UCSD-AML1 (cell line): Measurements from ENCODE around the gene PTPRN2.
"Not testable (repeated sequence)": the region's sequence is repeated elsewhere in the genome, so short reads cannot be mapped to it uniquely, and the experiment has no call there.

ENCODE experiments used
- DNase-seq: peaks from one replicate; lab custom pipeline; 2025; ENCODE audit not compliant: unreplicated experiment; lab: John Stamatoyannopoulos, UW

PTPRN2 gene

DNA sequence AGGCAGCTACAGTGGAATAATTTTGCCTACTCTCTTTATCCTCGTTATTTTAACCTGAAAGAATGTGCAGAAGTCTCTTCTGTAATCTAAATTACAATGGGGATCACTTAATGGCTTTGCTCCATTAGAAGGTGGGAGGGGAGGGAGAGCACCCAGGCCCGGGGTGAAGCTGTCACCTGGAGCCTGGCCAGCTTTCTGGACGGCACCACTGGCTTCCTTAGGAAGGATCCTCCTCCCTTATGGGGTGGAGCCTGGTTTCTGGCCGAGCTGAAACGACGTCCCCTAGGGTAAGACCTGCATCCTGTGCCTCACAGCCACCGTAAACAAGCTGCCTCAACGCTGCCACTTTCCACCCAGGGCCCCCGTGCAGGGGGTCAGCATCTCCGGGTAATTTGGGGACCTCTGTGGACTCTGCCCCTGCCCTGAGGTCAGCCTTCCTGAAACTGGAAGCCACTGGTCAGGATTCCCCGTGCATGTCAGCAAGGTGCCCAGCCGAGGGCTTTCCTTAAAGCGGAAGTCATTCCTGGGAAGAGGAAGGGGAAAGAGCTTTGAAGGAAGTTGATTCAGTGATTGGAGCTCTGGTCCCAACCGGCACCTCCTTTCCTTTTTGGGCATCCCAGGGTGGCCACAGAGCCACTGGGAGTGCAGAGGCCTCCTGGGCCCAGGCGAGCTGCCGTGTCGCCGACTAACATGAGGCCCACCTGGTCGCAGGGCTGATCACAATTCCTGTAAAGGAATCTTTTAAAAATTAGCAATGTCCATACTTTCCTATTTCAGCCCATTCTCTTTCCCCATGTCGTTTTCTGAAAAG, 681.8 kb downstream of the PTPRN2 start:
- no peak for DNase-seq

DNA sequence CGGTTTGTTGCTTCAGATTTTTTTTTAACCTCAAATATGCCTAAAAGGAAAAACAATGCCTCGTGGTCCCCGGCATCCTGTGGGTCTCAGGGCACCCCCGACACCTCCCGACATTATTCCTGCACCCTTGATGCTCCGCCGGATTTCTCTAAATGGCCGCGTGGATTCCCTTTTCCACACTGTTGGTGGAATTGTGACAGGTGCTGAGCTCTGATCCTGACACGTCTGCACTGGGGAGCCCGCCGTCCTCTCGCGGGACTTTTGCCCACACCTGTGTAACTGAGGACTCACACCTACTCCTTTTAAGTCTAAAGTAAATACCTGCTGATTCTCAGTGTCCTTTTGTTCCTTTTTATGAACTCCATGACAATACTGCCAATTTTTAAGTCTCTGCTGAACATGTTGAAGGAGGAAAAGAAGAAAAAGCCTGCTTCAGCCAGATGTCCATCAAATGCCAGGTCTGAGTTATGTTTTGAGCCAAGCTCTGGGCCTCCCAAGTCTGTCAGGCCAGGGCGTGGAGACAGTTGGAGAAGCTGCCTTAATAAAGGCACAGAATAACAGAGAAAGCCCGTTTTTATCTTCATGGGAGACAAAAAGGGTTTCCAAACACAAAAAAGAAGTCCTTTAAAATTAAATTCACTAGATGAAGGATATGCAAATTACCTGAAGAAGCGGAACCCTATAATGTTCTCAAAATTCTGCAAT, 682.6 kb downstream of the PTPRN2 start:
- no peak for DNase-seq

DNA sequence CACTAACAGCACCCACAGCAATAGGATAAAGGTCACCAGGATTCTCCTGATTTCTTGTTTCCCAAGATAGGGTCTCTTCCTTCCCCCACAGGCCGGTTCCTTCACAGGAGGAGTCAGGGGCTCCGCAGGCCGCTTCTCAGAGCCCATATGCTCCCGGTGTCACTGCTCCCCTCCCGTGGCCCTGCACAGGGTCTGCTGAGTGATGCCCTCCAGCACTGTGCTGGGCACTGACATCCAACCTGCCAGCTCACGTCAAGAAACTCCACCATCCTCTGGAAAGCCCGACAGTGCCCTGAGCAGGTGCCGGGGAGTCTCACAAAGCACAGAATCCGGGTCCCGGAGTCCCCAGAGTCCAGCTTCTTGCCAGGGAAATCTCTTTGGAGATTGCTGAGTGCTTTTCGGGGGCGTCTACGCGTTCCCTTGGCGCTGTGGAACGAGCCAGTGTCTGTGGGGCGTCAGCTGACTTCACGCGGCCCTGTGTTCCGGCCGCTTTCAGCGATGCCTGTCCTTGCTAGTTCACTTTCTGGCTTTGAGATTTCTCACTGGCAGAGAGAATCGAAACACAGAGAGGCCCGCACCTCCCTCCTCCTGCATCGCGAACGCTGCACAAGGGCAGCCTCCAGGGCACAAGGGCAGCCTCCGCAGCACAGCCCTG, 683.3 kb downstream of the PTPRN2 start:
- no peak for DNase-seq

DNA sequence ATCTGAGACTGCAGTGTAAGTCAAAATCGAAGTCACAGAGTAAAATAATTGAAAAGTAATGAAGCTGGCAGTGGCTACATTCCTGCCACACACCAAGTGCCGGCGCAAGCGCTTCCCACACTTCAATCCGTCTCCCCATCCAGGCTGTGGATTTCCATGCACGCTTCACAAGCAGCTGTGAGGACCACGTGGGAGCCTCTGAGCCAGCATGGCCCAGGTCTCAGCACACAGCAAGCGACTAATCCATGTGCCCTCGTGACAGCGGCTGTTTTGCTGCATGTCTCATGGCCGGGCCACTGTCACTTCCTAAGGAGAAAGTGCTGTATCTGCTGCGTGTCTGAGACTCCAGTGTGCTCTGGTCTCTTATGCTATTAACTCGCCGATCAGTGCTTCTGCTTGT, 683.9 kb downstream of the PTPRN2 start:
- DNase-seq, result no peak

DNA sequence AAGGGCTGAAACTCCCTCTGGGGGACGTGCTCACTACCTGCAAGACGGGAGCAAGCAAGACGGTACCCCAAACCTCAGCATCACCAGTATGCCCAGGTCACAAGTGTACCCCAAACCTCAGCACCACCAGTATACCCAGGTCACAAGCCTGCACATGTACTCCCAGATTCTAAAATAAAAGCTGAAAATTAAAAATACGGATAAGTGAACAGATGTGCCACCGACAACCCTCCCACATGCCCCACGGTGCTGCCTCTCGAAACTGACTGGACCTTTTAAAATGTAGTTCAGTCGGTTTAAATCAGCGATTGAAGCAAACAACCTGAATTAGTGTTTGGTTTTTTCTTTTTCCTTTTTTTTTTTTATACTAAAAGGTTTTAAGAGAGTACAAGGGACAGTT, 684.3 kb downstream of the PTPRN2 start:
- no peak for DNase-seq

DNA sequence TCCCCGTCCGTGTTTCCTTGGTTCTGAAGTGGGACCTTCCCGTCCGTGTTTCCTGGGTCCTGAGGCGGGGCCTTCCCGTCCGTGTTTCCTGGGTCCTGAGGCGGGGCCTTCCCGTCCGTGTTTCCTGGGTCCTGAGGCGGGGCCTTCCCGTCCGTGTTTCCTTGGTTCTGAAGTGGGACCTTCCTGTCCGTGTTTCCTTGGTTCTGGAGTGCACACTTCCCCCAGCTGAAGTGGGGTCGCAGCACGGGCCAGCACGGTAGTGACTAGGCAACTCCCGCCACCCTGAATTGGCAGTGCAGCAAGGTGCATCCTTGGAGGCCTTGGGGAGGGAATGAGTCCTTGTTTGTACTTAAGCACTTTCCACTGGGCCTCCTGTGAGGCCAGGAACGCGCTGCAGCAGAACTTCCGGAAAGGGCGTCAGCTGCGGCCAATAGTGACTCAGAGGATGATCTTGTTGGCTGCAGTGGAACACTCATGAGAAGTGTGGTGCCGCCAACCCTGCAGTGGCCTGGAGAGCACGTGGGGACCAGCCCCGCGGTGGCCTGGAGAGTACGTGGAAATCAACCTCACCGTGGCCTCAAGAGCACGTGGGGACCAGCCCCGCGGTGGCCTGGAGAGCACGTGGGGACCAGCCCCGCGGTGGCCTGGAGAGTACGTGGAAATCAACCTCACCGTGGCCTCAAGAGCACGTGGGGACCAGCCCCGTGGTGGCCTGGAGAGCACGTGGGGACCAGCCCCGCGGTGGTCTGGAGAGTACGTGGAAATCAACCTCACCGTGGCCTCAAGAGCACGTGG, 685.6 kb downstream of the PTPRN2 start:
- DNase-seq, result not testable (repeated sequence)

DNA sequence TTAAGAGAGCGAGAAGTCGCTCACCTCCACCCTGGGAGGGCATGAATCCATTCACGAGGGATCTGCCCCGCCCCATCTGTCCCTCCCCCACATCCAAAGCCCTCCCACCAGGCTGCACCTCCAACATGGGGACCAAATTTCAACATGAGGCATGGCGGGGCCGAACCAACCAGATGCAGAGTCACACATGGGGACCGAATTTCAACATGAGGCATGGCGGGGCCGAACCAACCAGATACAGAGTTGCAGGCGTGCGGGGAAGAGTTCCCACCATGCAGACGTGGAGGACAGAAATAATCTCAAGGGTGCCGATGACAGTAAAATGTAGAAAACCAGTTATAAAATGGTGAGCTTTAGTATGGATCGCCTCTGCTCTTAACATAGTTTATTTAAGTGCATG, 686.5 kb downstream of the PTPRN2 start:
- no peak for DNase-seq

DNA sequence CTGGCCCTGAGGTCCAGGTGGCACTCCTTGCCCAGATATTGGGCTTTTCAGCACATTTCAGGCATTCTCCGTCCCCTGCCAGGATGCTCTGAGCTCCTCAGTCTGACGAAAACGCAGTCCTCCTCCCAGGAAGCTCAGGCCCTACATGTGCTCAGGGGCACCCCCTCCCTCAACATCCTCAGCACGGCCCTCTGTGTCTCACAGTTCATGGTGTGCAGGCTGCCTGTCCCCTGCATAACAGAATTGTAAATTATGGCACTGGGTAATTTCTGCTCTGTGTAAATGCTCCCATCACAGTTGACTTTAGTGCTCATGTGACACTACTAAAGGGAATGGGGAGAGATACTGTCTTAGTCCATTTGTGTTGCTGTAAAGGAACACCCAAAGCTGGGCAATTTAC, 687.1 kb downstream of the PTPRN2 start:
- DNase-seq, result no peak

DNA sequence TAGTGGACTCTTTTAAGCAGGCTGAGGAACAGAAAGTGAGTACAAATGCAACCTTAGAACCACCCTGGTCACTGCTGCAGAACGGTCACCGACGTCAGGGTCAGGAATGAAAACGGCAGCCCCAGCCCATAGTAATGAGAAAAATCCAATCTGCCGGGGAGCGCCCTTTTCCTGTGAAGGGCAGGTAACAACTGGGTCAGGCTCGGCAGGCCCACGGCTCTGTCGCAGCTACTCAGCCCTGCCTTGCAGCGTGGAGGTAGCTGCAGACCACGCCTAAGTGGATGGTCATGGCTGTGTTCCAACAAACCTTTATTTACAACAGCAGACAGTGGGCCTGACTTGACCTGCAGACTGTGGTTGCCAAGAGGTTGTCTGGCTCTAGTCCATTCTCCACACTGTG, 687.6 kb downstream of the PTPRN2 start:
- no peak for DNase-seq

DNA sequence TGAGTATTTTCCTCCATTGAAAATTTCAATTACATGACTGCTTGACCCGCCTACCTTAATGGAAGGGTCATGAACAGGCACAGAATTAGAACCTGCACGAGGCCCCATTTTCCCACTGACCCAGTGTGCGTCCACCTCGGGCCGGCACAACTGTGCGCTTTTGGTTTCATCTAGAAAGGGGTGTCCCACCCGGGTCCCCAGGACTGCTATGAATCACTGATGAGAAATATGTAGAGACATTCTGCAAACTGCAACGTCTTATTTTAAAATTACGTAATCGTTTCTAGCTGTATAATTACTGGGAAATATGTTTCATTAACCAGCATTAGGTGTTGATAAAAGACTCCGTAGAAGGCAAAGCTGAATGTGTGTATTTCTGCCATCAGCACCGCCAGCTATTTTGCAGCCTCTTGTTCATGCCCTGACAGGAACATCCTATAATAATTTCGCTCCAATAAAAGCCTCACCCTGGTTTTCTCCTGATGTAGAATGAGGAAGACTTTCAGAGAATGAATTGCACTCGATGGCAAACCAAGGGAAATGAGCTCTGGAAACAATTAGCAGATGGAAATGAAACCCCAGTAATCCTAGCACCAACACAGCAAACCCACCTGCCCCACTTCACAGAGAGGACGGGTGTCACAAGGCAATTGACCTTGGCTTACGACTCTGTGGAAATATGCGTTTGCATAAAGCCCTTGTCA, 688.7 kb downstream of the PTPRN2 start:
- no peak for DNase-seq

DNA sequence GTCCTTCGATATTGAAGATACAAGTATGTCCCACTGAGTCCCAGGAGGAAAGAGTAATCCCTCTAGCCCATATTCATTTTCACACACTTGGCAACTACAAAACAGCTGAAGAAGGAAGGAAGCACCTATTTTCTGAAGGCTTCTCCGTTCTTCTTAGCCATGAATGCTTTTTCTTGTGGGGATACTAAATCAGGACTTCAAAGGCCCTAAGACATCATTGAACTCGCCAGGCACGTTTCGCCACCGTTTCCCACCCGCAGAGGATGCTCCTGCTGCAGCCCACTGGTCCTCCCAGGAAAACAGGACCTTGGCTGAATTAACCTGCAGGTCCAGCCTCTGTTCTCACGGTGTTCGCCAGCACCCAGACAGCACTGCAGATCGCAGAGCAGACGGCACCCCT, 689.4 kb downstream of the PTPRN2 start:
- DNase-seq, result no peak

DNA sequence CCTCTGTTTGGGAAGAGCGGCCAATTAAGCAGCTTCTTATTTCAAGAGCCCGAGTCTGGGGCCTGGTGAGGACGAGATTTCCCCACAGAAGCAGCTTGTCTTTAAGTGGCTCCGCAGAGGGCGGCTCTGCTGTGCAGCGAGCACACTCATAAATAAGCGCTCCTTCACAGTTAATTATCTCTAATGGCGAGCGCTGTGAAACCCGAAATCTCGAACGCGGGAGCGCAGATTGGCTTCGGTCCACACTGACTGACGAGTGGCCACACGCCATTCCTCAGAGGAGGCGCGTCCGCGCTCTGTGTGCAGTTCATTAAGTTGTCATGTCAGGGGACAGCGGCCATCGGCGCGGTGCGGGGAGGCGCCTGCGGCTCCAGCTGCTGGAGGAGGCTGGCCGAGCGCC, 689.9 kb downstream of the PTPRN2 start:
- no peak for DNase-seq

DNA sequence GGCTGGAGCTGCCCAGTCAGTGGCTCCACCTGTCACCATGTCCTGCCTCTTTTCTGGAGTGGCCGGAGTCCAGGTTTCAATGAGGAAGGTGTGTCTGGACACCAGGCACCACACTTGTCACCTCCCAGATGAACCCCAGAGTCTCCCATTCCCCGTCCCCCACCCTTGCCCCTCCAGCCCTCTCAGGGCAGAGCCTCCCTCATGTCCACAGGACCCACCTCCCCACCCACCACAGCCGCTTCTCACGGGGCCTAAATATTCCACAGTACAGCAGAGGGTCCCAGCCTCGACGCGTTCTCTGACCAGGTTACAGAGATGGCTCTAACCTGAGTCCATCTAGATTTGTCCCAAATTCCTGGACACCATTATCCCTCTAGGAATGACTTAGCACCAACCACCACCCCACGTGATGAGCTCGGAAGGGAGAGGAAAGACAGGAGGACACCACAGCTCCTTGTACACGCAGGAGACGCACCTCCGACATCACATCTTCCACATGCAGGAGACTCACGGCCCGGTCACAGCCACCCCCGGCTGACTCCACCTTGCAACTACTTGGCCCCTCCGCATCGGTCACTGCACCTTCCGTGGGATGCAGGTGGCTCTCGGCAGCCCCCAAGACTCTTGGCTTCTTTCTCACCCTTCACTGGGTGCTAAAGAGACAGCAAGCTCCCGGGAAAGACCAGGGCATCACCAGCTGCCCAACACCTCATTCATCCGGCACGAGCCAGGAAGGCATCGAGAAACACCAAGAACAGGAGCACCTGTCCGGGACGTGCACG, 690.7 kb downstream of the PTPRN2 start:
- DNase-seq, result no peak

DNA sequence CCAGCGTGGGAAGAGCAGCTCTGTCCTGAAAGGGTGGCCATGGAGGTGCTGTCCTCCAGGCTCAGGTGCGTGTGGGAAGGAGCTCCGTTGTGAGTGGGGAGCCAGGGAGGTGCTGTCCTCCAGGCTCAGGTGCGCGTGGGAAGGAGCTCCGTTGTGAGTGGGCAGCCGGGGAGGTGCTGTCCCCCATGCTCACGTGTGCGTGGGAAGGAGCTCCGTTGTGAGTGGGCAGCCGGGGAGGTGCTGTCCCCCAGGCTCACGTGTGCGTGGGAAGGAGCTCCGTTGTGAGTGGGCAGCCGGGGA, 691.3 kb downstream of the PTPRN2 start:
- DNase-seq, result not testable (repeated sequence)

DNA sequence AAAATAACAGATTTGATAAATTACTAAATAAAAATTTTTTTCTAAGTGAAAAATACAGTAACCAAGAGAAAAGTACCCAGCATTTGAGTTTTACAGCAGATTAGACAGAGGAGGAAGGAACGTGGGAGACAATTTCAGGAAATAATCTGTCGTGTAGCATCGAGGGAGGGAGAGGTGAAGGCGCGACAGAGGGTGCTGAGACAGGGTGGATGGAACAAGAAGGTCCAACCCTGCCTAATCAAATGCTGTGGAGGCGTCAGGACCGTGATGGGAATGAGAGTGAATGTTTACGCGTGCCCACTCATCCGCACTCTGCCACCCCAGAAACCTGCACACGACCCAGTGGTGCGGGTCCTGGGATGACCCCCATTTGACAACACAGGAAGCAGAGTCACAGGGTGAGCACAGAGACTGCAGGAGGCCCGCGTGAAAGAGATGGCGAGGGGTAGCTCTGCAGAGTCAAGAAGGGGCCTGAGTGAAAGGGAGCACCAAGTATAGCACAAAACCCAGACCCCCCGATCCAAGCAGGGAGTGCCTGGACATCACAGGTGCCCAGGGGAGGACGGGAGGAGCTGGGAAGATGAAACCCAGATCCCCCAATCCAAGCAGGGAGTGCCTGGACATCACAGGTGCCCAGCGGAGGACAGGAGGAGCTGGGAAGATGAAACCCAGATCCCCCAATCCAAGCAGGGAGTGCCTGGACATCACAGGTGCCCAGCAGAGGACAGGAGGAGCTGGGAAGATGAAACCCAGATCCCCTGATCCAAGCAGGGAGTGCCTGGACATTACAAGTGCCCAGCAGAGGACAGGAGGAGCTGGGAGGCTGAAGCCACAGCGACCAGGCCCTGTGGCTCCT, 691.9 kb downstream of the PTPRN2 start:
- no peak for DNase-seq

DNA sequence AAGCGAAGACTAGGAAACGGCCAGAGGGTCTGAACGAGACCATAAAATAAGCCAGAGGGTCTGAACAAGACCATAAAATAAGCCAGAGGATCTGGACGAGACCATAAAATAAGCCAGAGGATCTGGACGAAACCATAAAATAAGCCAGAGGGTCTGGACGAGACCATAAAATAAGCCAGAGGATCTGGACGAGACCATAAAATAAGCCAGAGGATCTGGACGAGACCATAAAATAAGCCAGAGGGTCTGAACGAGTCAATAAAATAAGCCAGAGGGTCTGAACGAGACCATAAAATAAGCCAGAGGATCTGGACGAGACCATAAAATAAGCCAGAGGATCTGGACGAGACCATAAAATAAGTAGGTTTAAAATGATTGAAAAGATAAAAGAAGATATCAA, 692.5 kb downstream of the PTPRN2 start:
- not testable (repeated sequence) for DNase-seq

DNA sequence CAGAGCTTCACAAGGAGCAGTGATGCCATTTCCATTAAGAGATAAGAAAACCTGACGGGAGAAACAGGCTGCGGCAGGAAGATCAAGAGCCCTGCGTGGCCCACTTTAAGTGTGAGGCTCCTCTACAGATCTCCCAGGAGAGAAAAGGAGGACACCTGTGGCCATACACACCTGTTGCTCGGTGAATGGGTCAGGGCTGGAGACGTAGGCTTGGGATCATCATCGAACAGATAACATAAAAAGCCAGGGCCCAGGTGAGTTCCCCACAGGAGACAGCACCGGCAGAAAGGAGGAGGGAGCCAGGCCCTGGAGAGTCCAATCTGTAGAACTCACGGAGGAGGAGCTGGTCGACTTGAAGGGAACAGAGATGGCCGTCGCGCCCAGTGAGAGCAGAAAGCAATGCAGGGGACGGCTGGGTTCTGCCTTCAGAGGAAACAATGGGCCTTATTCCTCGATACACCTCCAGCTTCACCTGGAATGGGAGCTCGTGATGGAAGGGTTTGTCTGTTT, 694.0 kb downstream of the PTPRN2 start:
- DNase-seq, result no peak

DNA sequence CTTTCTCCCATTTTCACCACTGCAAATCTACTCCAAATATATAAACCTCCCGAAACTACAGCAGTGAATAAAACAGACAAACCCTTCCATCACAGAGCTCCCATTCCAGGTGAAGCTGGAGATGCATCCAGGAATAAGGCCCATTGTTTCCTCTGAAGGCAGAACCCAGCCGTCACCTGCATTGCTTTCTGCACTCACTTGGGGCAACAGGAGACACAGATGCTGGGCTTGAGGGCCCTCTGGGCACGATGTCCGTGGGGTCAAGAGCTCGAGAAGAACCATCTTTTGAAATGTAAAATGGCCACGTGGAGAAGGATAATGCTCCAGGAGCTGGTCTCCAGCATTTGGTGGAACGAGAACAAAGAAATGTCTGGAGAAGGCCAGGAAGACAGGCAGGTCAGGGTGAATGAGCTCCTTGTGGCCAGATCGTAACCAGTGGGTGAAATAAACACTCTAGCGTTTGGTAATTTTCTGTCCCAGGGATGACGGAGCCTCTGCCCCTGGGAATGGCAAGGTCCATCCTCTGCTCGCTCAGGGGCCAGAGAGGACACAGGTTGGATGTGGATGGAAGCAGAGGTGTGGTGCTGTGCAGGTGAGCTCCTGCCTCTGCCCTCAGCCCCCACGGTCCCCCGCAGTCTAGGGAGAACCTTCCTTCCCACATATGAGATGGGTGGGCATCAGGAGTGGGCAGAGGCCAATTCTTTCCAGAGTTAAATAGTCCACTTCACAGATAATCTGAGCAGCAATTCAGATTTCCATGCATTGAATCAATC, 694.7 kb downstream of the PTPRN2 start:
- DNase-seq, result no peak
